ENCODE results near the gene SCYL1.

DNA sequence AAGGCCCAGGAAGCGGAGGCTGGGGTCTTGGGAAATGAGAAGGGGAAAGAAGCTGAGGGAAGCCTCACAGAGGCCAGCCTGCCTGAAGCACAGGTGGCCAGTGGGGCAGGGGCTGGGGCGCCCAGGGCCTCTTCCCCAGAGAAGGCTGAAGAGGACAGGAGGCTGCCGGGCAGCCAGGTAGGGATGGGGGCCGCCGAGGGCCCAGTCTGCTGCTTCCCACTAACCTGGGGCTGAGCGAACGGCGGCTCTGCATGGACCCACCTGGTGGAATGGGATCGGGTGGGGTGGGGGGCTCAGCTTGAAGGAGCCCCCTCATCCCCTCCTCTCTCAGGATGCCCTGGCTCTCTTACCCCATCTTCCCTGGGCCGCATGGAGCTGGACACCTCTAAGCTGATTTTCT, 58.7 kb downstream of the SCYL1 start:
- TF ChIP-seq, protein P1, sequence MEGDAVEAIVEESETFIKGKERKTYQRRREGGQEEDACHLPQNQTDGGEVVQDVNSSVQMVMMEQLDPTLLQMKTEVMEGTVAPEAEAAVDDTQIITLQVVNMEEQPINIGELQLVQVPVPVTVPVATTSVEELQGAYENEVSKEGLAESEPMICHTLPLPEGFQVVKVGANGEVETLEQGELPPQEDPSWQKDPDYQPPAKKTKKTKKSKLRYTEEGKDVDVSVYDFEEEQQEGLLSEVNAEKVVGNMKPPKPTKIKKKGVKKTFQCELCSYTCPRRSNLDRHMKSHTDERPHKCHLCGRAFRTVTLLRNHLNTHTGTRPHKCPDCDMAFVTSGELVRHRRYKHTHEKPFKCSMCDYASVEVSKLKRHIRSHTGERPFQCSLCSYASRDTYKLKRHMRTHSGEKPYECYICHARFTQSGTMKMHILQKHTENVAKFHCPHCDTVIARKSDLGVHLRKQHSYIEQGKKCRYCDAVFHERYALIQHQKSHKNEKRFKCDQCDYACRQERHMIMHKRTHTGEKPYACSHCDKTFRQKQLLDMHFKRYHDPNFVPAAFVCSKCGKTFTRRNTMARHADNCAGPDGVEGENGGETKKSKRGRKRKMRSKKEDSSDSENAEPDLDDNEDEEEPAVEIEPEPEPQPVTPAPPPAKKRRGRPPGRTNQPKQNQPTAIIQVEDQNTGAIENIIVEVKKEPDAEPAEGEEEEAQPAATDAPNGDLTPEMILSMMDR (IDR thresholded peaks at IDR 0.05; ENCODE audit: borderline replicate concordance, extremely low read depth, low read length, poor library complexity, severe bottlenecking), result no peak
- TF ChIP-seq EZH2 (IDR thresholded peaks at IDR 0.05; ENCODE audit: borderline replicate concordance, low read depth, low read length, severe bottlenecking), result no peak
